ENCODE measurements around the gene SUSD5. TPM values are rescaled to one million over a fixed set of nuclear protein-coding genes. Genes with fewer than 3 reads are reported as not detected.

Gene SUSD5
- total RNA-seq (2021): 4.5 and 4.9 TPM in 2 replicates
- long read RNA-seq, full-length matches to known transcripts: 24 of 27 reads
- long read RNA-seq, partial matches to known transcripts: 0 of 27 reads
- long read RNA-seq, other reads (novel, unspliced or antisense): 3 of 27 reads

DNA sequence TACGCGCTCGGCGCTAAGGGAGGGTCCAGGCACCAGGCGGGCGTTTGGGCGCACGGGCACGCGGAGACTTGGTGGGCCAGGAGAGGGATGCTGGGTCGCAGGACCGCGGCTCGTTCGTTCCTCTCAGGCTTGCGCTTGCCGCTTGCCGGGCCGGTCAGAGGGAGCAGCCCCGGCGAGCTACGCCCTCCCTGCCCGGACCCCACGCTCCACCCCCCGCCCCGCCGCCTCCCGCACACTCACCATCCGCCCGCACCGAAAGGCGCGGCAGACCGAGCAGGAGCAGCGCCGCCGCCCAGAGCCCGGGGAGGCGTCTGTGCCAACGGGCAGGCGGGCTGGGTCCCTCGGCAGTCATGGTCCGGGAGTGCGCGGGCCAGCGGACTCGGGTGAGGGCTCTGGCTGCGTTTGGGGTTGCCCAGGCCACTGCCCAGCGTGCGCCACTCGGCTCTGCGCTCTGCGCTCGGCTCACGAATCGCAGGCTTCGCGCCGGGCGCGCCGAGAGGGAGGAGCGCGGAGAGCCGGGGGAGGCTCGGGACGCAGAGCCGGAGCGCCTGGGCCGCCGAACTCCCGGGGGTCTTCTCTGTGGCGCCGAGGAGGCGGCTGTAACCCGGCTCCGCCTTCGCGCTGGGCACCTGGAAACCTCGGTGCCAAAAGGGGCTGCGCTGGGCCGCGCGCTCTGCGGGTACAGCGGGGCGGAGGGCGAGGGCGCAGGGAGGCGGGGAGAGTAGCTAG is at the start of gene SUSD5:
Gene SUSD5 (minus strand): TSS at position 365 of the 729 bp plus-strand sequence. CDS start 13 bp downstream, at position 352.
- no CpG with 5 or more reads among the region's 90 CpGs for WGBS (ENCODE audit: extremely low coverage, insufficient read length, low lambda C conversion rate)
- peaks cover 12 to 14% of the 10 kb centered on the region in 2 experiments for H3K4me1 Mint-ChIP-seq
- peaks cover 12% of the 10 kb centered on the region for H3K23me2 ChIP-seq (ENCODE audit: insufficient read length, low read depth, low read length, poor library complexity, severe bottlenecking)
- H2BK20ac ChIP-seq (ENCODE audit: low read depth, low read length, poor library complexity, severe bottlenecking): no peak within 1 kb of the TSS
- H3K4ac ChIP-seq (ENCODE audit: low read depth, low read length): no peak within 1 kb of the TSS
- H3K9ac ChIP-seq (ENCODE audit: extremely low read depth, insufficient read length, low read length): peak within 1 kb of the TSS; percentile 24
- no peak within 1 kb of the TSS for H3T11ph ChIP-seq (ENCODE audit: low read length)
- no peaks in the 10 kb centered on the region for H4K20me1 ChIP-seq (ENCODE audit: control insufficient read depth, insufficient read depth, insufficient read length)
- H3K14ac ChIP-seq (ENCODE audit: insufficient read depth, low read length): peak within 1 kb of the TSS; percentile 45; the same call in 1 of the 2 replicates
- H3K36me3 Mint-ChIP-seq (ENCODE audit: insufficient read depth in 1 of 3, low read depth in 3 of 3): no peaks in the 10 kb centered on the region; a peak in 1 of 7 replicates
- H2BK5ac ChIP-seq (ENCODE audit: insufficient read length, low read length): no peak within 1 kb of the TSS
- H3K79me1 ChIP-seq (ENCODE audit: insufficient read depth, low read depth, low read length, poor library complexity, severe bottlenecking): no peaks in the 10 kb centered on the region
- H3K23ac ChIP-seq (ENCODE audit: insufficient read length, low read depth, low read length): no peak within 1 kb of the TSS
- H3K18ac ChIP-seq (ENCODE audit: insufficient read length, low read depth, low read length): no peak within 1 kb of the TSS
- peaks cover 22% of the 10 kb centered on the region; the same call in 1 of the 2 replicates for H3K27me3 ChIP-seq (ENCODE audit: insufficient read depth, low read length)
- peak within 1 kb of the TSS; percentile 79 for H3K4me2 ChIP-seq (ENCODE audit: insufficient read depth, insufficient read length, low read length)
- H2BK120ac ChIP-seq (ENCODE audit: low read depth, low read length, poor library complexity, severe bottlenecking): no peak within 1 kb of the TSS
- H3K79me2 ChIP-seq (ENCODE audit: insufficient read depth, low read length): no peaks in the 10 kb centered on the region
- H3K27ac ChIP-seq (ENCODE audit: insufficient read length, low read depth, low read length): no peak within 1 kb of the TSS
- peaks cover 77% of the 10 kb centered on the region for H3K27me3 Mint-ChIP-seq (ENCODE audit: low read depth)
- no peak within 1 kb of the TSS for H2AK5ac ChIP-seq (ENCODE audit: insufficient read length, low read length)
- H3K4me3 Mint-ChIP-seq: peak within 1 kb of the TSS; percentile 64 to 83
- H2AFZ ChIP-seq (ENCODE audit: low read length): peak within 1 kb of the TSS; percentile 69
- no peak within 1 kb of the TSS for H2BK12ac ChIP-seq (ENCODE audit: insufficient read length, low read depth, low read length)
- no peak within 1 kb of the TSS for H3K56ac ChIP-seq (ENCODE audit: insufficient read length, low read depth, low read length)
- H3K9me3 Mint-ChIP-seq: no peaks in the 10 kb centered on the region
- no peak within 1 kb of the TSS for H3K27ac Mint-ChIP-seq
- H2BK15ac ChIP-seq (ENCODE audit: low read depth, low read length): no peak within 1 kb of the TSS
- H4K5ac ChIP-seq (ENCODE audit: insufficient read length, low read depth, low read length): no peak within 1 kb of the TSS
- H3K4me1 ChIP-seq (ENCODE audit: insufficient read depth, low read length): no peaks in the 10 kb centered on the region
- TF ChIP-seq, protein P1, sequence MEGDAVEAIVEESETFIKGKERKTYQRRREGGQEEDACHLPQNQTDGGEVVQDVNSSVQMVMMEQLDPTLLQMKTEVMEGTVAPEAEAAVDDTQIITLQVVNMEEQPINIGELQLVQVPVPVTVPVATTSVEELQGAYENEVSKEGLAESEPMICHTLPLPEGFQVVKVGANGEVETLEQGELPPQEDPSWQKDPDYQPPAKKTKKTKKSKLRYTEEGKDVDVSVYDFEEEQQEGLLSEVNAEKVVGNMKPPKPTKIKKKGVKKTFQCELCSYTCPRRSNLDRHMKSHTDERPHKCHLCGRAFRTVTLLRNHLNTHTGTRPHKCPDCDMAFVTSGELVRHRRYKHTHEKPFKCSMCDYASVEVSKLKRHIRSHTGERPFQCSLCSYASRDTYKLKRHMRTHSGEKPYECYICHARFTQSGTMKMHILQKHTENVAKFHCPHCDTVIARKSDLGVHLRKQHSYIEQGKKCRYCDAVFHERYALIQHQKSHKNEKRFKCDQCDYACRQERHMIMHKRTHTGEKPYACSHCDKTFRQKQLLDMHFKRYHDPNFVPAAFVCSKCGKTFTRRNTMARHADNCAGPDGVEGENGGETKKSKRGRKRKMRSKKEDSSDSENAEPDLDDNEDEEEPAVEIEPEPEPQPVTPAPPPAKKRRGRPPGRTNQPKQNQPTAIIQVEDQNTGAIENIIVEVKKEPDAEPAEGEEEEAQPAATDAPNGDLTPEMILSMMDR (conservative IDR thresholded peaks at IDR 0.05): no peak
- no peak within 1 kb of the TSS for H4K8ac ChIP-seq (replicated peaks; ENCODE audit: insufficient read length, low read depth, low read length)
- H4K91ac ChIP-seq (ENCODE audit: insufficient read length, low read depth, low read length): no peak within 1 kb of the TSS
- H3K9me3 ChIP-seq (ENCODE audit: control insufficient read depth, low read depth, low read length): no peaks in the 10 kb centered on the region
- DNase-seq: peak; percentile 63
